ENCODE data around the gene TMEM145.

TMEM145 gene

DNA sequence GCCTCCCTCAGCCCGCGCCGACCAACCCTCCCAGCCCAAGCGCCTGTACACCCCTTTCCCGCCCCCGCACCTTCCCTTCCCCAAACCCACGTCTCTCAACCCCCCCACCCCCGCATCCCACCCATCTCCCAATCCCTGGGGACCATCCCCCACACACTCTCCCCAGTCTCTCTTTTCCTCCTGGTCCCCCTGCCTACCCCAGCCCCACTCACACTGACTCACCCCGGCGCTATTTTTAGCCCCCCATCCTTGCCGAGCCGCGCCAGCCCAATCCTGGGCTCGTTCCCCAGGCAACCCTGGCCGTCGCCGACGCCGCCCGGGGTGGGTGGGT lies 32.3 kb upstream of the TMEM145 start:
- no peak for DNase-seq (ENCODE audit: low read depth, low spot score)
- no peak for TF ChIP-seq CTCF (IDR thresholded peaks at IDR 0.05; ENCODE audit: insufficient read depth, low read length, missing control alignments)
- peak overlapping the region; percentile 73 for H3K4me3 ChIP-seq (ENCODE audit: low read depth, low read length)
- POLR2A ChIA-PET: interaction anchor here (3.1 to 4.5 kb wide), 3 partner anchors 11 to 38 kb away, joined by 11 to 20 read pairs (median 17); partner anchors contain the start of gene GSK3A
- CTCF ChIA-PET: interaction anchor here (1.4 to 7.4 kb wide), 5 partner anchors 14 to 172 kb away, joined by 6 to 255 read pairs (median 6); partner anchors contain the start of gene GSK3A

DNA sequence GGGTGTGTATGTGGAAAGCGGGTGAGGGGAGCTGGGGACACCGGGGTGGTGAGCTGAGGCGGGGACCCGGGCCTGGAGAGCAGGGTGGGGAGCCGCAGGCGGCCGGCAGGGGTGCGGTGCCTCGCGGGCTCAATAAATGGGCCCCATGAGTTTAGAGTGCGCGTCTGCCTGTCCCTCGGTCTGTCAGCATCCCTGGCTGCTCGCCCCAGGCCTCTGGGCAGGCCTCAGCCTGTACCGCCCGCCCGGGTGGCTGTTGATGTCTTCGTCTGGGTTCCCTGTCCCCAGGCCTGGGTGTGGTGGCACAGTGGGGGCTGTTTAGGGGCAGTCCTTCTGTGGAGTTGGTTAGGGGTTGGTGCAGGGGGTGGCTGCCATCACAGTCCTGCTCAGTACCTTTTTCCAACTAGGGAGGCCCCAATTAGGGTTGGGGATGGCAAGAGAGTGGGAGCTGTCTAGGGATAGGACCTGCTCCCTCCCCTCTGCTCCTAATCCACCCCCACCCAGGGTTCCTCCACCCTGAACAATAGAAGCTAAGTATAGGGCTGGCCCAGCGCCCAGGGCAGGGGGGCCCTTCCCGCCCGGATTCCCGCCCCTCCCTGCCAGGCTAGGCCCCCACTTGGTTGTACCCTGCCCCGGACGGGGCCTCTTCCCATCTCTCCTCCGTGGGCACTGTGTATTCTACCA lies 31.8 kb upstream of the TMEM145 start:
- peak; percentile 8 for TF ChIP-seq CTCF (IDR thresholded peaks at IDR 0.05; ENCODE audit: insufficient read depth, low read length, missing control alignments)
- ChIA-PET CTCF (interaction anchor here (0.8 to 7.4 kb wide), 4 partner anchors 14 to 167 kb away, joined by 3 to 255 read pairs (median 4); partner anchors contain the start of genes GSK3A, PAFAH1B3 and PRR19), POLR2A (interaction anchor here (1.0 to 3.7 kb wide), 3 partner anchors 35 to 48 kb away, joined by 3 to 11 read pairs (median 8); partner anchors contain the start of gene GSK3A)
- DNase-seq (ENCODE audit: low read depth, low spot score): no peak
- peak overlapping the region; percentile 73 for H3K4me3 ChIP-seq (ENCODE audit: low read depth, low read length)

- ChIA-PET POLR2A (interaction anchor here (0.7 to 3.7 kb wide), 6 partner anchors 10 to 171 kb away, joined by 3 to 11 read pairs (median 3); partner anchors contain the start of gene GSK3A), CTCF (interaction anchor here (0.8 to 7.4 kb wide), 6 partner anchors 10 to 168 kb away, joined by 3 to 255 read pairs (median 4); partner anchors contain the start of genes GSK3A, PAFAH1B3 and PRR19)
- no peak for DNase-seq (ENCODE audit: low read depth, low spot score)
- TF ChIP-seq CTCF (IDR thresholded peaks at IDR 0.05; ENCODE audit: insufficient read depth, low read length, missing control alignments): no peak
- H3K4me3 ChIP-seq (ENCODE audit: low read depth, low read length): peak overlapping the region; percentile 73
Observed at GRCh38 chr19:42281827-42282762, 31.0 kb upstream of the TMEM145 start.

DNA sequence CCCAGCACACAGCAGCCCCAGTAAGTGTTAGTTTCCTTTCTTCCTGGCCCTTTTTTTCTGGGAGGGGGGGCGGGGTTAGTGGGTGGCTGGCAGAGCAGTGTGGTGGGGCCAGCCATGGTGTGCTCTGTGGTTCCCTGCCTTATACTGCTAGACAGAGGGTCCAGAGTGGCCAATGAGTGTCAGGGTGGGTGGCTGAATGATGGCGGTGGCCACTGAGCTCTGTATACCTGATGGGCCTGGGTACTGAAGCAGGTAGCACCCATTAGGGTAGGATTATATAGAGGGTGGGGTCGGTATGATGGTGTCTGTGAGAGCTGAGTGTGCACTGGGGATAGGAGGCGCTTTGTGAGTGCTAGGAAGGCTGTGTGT lies 30.3 kb upstream of the TMEM145 start:
- TF ChIP-seq CTCF (IDR thresholded peaks at IDR 0.05; ENCODE audit: insufficient read depth, low read length, missing control alignments): no peak
- ChIA-PET CTCF (interaction anchor here (0.9 to 7.4 kb wide), 3 partner anchors 9 to 37 kb away, joined by 3 to 255 read pairs (median 5); partner anchors contain the start of gene GSK3A), POLR2A (interaction anchor here (0.7 to 1.1 kb wide), 3 partner anchors 11 to 172 kb away, joined by 3 read pairs; no protein-coding TSS in a partner anchor)
- DNase-seq (ENCODE audit: low read depth, low spot score): no peak
- peak overlapping the region; percentile 40 for H3K4me3 ChIP-seq (ENCODE audit: low read depth, low read length)

GRCh38 chr19:42283188-42284065 lies 29.7 kb upstream of the TMEM145 start:
- ChIA-PET POLR2A (interaction anchor here (0.7 to 1.1 kb wide), 3 partner anchors 11 to 172 kb away, joined by 3 read pairs; no protein-coding TSS in a partner anchor), CTCF (interaction anchor here (0.9 to 7.4 kb wide), 4 partner anchors 9 to 38 kb away, joined by 3 to 255 read pairs (median 11); partner anchors contain the start of gene GSK3A)
- TF ChIP-seq CTCF (IDR thresholded peaks at IDR 0.05; ENCODE audit: insufficient read depth, low read length, missing control alignments): no peak
- DNase-seq (ENCODE audit: low read depth, low spot score): no peak
- H3K4me3 ChIP-seq (ENCODE audit: low read depth, low read length): peak overlapping the region; percentile 69
